ENCODE measurements around the gene SPINDOC. TPM values are rescaled to one million over a fixed set of nuclear protein-coding genes. Genes with fewer than 3 reads are reported as not detected.

The SPINDOC gene
- total RNA-seq, 1 donor, result 17.7 TPM

GRCh38 chr11:63826471-63827190, 13.4 kb downstream of the SPINDOC start:
- H3K27me3 ChIP-seq (ENCODE audit: insufficient read depth, low read length), result no peaks in the 10 kb centered on the region
- no peaks in the 10 kb centered on the region for H3K79me2 ChIP-seq (ENCODE audit: insufficient read depth, low read length)
- peaks cover 46% of the 10 kb centered on the region for H3K36me3 ChIP-seq (ENCODE audit: insufficient read depth, low read length)
- no peak overlapping the region for H2AFZ ChIP-seq (ENCODE audit: low read length)
- H4K20me1 ChIP-seq (ENCODE audit: insufficient read depth, low read length), result no peaks in the 10 kb centered on the region
- H3K4me1 ChIP-seq (ENCODE audit: insufficient read depth, low read length), result no peaks in the 10 kb centered on the region
- TF ChIP-seq, protein P1, sequence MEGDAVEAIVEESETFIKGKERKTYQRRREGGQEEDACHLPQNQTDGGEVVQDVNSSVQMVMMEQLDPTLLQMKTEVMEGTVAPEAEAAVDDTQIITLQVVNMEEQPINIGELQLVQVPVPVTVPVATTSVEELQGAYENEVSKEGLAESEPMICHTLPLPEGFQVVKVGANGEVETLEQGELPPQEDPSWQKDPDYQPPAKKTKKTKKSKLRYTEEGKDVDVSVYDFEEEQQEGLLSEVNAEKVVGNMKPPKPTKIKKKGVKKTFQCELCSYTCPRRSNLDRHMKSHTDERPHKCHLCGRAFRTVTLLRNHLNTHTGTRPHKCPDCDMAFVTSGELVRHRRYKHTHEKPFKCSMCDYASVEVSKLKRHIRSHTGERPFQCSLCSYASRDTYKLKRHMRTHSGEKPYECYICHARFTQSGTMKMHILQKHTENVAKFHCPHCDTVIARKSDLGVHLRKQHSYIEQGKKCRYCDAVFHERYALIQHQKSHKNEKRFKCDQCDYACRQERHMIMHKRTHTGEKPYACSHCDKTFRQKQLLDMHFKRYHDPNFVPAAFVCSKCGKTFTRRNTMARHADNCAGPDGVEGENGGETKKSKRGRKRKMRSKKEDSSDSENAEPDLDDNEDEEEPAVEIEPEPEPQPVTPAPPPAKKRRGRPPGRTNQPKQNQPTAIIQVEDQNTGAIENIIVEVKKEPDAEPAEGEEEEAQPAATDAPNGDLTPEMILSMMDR (IDR thresholded peaks at IDR 0.05; ENCODE audit: extremely low read depth, low read depth, low read length), result no peak
- H3K27ac ChIP-seq (ENCODE audit: low read depth, low read length), result no peak overlapping the region
- no peak overlapping the region for H3K4me3 ChIP-seq (ENCODE audit: insufficient read depth, low read length)
- no peak for DNase-seq (ENCODE audit: insufficient read length, low spot score, missing footprints)
- no peaks in the 10 kb centered on the region for H3K9me3 ChIP-seq (ENCODE audit: low read depth, low read length)
- H3K4me2 ChIP-seq (ENCODE audit: insufficient read depth, low read length), result no peak overlapping the region

- Histone ChIP-seq H3K79me2 (ENCODE audit: insufficient read depth, low read length) (no peaks in the 10 kb centered on the region), H3K36me3 (ENCODE audit: insufficient read depth, low read length) (peaks cover 16% of the 10 kb centered on the region), H3K4me3 (ENCODE audit: insufficient read depth, low read length) (no peak overlapping the region), H3K9me3 (ENCODE audit: low read depth, low read length) (no peaks in the 10 kb centered on the region), H4K20me1 (ENCODE audit: insufficient read depth, low read length) (no peaks in the 10 kb centered on the region), H2AFZ (ENCODE audit: low read length) (no peak overlapping the region), H3K4me1 (ENCODE audit: insufficient read depth, low read length) (no peaks in the 10 kb centered on the region), H3K4me2 (ENCODE audit: insufficient read depth, low read length) (no peak overlapping the region), H3K27me3 (ENCODE audit: insufficient read depth, low read length) (no peaks in the 10 kb centered on the region), H3K27ac (ENCODE audit: low read depth, low read length) (no peak overlapping the region)
- no peak for DNase-seq (ENCODE audit: insufficient read length, low spot score, missing footprints)
- TF ChIP-seq, protein P1 (IDR thresholded peaks at IDR 0.05; ENCODE audit: extremely low read depth, low read depth, low read length), result no peak
These were observed 16.7 kb downstream of the SPINDOC start for GRCh38 chr11:63829823-63830489.

DNA sequence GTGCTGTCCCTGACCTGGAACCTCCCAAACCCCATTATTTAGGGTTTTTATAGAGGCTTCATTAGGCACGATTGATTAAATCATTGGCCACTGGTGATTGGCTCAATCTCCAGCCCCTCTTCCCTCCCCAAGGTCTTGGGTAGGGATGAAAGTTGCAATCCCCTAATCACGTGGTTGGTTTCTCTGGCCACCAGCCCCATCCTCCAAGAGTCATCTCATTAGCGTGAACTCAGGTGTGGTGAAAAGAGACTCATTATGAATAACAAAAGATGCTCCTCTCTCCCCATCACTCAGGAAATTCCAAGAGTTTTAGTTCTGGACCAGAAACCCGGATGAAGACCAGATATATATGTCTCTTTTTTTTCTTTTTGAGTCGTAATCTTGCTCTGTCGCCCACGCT, 18.1 kb downstream of the SPINDOC start:
- Histone ChIP-seq H3K36me3 (ENCODE audit: insufficient read depth, low read length) (peaks cover 5% of the 10 kb centered on the region), H3K4me3 (ENCODE audit: insufficient read depth, low read length) (no peak overlapping the region), H3K27me3 (ENCODE audit: insufficient read depth, low read length) (no peaks in the 10 kb centered on the region), H3K4me1 (ENCODE audit: insufficient read depth, low read length) (no peaks in the 10 kb centered on the region), H4K20me1 (ENCODE audit: insufficient read depth, low read length) (no peaks in the 10 kb centered on the region), H3K4me2 (ENCODE audit: insufficient read depth, low read length) (no peak overlapping the region), H3K9me3 (ENCODE audit: low read depth, low read length) (no peaks in the 10 kb centered on the region), H2AFZ (ENCODE audit: low read length) (no peak overlapping the region), H3K79me2 (ENCODE audit: insufficient read depth, low read length) (no peaks in the 10 kb centered on the region), H3K27ac (ENCODE audit: low read depth, low read length) (no peak overlapping the region)
- TF ChIP-seq, protein P1 (IDR thresholded peaks at IDR 0.05; ENCODE audit: extremely low read depth, low read depth, low read length), result no peak
- no peak for DNase-seq (ENCODE audit: insufficient read length, low spot score, missing footprints)

GRCh38 chr11:63832336-63832735, 19.1 kb downstream of the SPINDOC start:
- no peaks in the 10 kb centered on the region for H3K9me3 ChIP-seq (ENCODE audit: low read depth, low read length)
- H3K4me3 ChIP-seq (ENCODE audit: insufficient read depth, low read length), result no peak overlapping the region
- H2AFZ ChIP-seq (ENCODE audit: low read length), result no peak overlapping the region
- no peaks in the 10 kb centered on the region for H3K79me2 ChIP-seq (ENCODE audit: insufficient read depth, low read length)
- H3K27ac ChIP-seq (ENCODE audit: low read depth, low read length), result no peak overlapping the region
- no peak for DNase-seq (ENCODE audit: insufficient read length, low spot score, missing footprints)
- no peak overlapping the region for H3K4me2 ChIP-seq (ENCODE audit: insufficient read depth, low read length)
- TF ChIP-seq, protein P1 (IDR thresholded peaks at IDR 0.05; ENCODE audit: extremely low read depth, low read depth, low read length), result no peak
- H3K4me1 ChIP-seq (ENCODE audit: insufficient read depth, low read length), result no peaks in the 10 kb centered on the region
- no peaks in the 10 kb centered on the region for H4K20me1 ChIP-seq (ENCODE audit: insufficient read depth, low read length)
- no peaks in the 10 kb centered on the region for H3K36me3 ChIP-seq (ENCODE audit: insufficient read depth, low read length)
- H3K27me3 ChIP-seq (ENCODE audit: insufficient read depth, low read length), result no peaks in the 10 kb centered on the region

Measured in osteoblast (primary cell).